HG03469 (cell line): ENCODE measurements around the gene RNGTT.
"Not testable (repeated sequence)": the region's sequence is repeated elsewhere in the genome, so short reads cannot be mapped to it uniquely, and the experiment has no call there.

ENCODE experiments used
- ATAC-seq: cut with Tn5 transposase; IDR thresholded peaks from one replicate; pipeline ENCODE4 v1.9.1; 2021; ENCODE audit warnings: mild to moderate bottlenecking, moderate library complexity, moderate number of reproducible peaks; ENCODE audit not compliant: unreplicated experiment

RNGTT gene

DNA sequence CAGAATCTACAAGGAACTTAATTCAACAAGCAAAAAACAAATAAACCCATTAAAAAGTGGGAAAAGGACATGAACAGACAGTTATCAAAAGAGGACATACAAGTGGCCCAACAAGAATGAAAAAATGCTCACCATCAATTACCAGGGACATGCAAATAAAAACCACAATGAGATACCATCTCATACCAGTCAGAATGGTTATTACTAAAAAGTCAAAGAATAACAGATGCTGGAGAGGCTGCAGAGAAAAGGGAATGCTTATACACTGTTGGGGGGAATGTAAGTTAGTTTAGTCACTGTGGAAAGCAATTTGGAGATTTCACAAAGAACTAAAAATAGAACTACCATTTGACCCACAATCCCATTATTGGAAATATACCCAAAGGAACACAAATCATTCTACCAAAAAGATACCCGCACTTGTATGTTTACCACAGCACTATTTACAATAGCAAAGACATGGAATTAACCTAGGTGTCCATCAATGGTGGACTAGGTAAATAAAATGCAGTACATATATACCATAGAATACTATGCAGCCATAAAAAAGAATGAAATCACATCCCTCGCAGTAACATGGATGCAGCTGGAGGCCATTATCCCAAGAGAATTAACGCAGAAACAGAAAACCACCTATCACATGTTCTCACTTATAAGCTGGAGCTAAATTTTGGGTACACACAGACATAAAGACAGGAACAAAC, 48.4 kb downstream of the RNGTT start:
- ATAC-seq = no peak

DNA sequence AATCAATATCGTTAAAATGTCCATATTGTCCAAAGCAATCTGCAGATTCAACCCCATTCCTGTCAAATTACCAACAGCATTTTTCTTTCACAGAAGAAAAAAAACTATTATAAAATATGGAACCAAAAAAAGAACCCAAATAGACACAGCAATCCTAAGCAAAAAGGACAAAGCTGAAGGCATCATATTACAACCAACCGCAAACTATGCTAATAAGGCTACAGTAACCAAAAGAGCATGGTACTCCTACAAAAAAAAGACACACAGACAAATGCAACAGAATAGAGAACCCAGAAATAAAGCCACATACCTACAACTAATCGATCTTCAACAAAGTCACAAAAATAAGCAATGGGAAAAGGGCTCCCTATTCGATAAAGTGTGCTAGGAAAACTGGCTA, 49.2 kb downstream of the RNGTT start:
- no peak for ATAC-seq

DNA sequence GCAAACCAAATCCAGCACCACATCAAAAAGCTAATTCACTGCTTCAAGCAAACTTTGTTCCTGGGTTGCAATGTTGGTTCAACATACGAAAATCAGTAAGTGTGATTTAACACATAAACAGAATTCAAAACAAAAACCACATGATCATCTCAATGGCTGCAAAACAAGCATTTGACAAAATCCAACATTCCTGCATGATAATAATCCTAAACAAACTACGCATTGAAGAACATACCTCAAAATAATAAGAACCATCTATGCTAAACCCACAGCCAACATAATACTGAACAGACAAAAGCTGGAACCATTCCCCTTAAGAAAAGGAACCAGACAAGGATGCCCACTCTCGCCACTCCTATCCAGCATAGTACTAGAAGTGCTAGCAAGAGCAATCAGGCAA, 49.9 kb downstream of the RNGTT start:
- no peak for ATAC-seq

DNA sequence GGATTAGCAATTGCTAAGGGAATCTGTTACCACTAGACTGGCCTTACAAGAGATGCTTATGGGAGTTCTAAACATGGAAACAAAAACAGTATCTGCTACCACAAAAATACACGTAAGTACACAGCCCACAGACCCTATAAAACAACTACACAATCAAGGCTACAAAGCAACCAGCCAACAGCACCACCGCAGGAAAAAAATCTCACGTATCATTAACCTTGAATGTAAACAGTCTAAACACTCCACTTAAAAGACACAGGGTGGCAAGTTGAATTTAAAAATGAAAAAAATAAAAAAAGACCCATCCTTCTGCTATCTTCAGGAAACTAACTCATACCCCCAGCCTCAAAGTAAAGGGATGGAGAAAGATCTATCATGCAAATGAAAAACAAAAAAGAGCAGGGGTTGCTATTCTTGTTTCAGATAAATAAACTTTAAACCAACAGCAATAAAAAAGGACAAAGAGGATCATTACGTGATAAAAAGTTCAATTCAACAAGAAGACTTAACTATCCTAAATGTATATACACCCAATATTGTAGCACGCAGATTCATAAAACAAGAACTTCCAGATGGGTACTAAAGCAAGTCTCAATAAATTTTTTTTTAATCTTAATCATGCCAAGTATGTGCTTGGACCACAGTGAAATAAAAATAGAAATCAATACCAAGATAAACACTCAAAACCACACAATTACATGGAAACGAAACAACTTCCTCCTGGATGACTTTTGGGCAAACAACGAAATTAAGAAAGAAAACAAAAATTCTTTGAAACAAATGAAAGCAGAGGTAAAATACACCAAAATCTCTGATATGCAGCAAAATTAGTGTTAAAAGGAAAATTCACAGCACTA, 52.3 kb downstream of the RNGTT start:
- no peak for ATAC-seq

DNA sequence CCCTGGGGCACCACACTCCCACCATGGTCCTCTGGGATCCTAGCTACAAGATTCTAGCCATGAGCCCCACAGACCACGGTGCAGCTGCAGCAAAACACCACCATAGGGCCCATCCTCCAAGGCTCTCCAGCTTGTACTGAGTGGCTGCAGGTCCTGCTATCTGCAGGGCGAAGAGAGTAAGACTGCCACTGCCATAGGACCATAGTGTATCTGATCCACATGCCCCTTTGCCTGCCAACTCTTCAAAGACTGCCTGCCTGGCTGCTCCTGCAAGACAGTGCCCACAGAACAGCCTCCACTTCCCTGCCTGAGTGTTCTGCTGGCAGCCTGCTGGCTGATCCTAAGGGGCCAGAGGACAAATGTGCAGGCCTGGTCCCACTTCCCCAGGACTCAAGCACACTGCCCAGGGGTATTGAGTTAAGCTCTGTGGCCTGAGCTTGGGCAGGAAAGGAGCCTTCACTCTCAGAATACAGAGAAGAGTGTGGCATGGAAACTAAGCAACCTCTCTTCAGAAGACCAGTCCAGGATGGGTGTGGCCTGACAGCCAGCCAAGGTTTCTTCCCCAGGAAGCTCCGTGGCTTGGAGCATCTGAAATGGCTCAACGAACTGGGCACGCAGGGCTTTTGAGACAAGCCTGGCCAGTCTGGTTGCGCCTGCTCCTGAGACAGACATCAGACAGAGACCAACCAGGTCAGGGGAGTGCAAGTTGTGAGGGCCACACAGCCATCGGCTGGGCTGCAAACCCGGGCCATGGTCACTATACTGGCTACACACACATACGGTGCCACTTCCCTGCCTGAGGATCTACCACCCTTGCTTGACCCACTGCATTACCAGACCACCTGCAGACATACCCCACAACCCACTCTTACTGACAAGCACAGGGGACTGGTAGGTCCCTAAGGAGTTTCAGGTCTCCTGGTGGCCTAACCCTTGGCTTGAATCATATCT, 54.5 kb downstream of the RNGTT start:
- no peak for ATAC-seq

DNA sequence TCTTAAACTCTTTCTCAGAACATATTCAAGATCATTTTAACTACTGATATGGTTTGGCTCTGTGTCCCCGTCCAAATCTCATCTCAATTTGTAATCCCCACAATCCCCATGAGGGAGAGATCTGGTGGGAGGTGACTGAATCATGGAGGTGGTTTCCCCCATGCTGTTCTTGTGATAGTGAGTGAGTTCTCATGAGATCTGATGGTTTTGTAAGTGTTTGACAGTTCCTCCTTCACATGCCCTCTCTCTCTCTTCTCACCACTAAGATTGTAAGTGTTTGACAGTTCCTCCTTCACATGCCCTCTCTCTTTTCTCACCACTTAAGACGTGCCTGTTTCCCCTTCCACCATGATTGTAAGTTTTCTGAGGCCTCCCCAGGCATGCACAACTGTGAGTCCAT, 56.3 kb downstream of the RNGTT start:
- not testable (repeated sequence) for ATAC-seq

DNA sequence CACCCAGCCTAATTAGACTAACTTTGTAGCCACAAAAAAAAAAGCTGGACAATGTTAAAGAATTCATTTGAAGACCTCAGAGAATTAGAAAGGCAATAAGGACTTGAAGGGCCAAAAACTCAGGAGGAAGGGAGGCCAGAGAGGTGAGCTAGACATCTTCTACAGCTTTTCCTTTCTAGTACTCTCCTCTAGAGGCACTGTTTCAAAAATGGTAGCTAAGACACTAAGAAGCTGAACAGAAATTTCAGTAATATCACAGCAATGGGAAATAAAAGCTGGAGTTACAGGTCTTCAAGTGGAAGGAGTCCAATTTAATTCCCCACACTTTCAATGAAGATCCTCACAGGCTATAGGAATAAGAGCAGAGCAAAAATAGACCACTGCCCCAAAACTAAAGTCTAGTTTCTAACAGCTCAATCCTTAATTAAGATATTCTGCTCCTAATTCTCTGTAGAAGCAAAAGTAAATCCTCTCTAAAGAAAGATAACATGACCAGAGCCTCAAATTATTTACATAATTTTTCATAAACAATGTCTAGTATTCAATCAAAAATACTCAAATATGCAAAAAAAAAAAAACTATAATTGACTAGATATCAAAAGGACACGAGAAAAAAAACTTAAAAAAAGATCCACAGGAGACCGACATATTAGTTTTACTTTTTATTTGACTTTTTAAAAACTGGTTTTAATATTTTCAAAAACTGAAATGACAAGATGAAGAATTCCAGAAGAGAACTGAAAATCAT, 63.7 kb downstream of the RNGTT start:
- ATAC-seq = no peak

DNA sequence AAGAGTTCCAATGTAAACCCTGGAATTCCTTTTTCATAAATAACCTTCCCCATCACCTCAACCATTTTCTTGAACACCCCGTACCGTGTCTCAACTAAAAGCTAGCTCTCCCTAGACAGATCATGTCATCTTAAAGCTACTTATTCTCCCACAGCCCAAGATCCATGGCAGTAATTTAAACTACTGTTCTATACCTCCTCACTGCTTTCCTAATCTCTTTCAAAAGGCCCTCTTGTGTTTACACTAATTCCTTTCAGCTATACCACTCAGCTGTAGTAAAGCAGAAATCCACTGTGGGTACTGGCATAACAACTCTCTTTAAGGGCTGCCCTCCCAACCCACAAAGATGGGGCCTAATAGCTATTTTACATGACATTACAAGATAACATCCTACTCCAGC, 67.5 kb downstream of the RNGTT start:
- no peak for ATAC-seq

DNA sequence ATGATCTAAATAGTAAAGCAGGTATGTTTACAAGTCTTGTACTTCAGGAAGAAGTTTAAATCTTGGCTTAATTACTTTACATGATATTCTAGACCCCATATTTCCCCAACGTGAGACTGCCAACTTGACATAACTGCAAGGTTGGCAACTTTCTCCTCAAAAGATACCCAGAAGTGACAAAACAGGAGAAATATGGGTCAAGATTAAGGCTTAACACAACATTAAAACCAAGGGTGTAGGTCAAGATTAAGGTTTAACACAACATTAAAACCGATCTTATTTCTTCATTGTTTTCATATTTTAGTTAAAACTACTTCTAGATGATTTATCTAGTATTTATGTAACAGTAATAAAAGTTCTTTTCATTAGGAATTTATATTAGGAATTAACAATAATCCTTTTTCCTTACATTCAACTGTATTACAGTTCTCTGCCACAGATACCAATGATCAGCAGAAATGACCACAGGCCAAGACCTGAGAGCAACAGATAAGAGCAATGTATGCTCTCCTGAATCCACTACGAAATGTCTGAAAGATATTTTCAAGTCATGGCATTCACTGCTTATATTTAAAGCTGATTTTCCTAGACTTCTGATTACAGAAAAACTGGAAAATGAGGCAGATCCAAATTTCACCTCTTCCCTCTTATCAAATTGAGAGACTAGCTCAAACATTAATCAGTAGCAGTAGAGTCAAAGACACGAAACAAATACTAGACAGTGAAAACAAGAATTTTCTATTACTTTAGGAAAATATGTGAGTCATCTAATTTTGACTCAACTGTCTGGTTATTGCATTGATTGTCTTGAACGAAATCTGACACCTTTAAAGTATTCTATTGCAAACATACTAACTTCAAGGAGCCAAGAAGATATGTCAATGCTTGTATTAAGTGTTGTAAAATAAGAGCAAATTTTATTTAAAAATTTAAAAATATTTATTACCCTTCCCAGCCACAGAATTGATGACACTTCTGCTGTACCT, 72.3 kb downstream of the RNGTT start:
- no peak for ATAC-seq

DNA sequence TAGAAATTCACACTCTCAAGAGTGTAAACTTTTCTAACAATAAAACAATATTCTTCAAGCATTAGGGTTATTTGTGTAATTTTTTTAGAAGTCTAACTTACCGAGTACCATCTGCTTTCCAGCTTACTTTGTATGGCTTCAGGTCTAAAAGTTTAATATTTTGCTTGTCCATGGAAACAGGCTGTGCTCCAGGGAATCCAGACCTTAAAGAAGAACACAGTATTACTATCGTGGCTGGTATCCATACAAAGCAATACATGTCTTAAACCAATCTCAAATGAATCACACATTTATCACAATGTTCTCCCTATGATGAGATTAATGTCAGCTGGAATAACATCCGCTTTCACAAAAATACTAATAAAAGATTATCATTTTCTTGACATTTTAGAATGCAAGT, 73.0 kb downstream of the RNGTT start:
- ATAC-seq = no peak

DNA sequence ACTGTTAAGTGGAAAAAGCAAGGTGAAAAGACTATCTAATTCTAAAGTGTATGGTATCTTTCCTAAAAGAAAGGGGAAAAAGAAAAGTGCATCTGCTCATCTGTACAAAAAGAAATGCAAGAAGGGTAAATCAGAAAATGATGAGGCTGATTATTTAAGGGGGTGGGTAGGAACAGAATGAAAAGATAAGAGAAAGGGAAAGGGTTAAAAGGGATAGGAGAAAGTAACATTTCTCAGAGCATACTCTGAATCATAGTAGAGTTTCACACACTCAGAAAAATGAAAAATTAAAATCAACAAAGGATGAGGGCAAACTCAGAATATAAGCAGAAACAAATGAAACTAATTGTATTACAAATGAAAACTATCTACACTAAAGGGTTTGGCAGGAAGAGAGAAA, 79.1 kb downstream of the RNGTT start:
- no peak for ATAC-seq

DNA sequence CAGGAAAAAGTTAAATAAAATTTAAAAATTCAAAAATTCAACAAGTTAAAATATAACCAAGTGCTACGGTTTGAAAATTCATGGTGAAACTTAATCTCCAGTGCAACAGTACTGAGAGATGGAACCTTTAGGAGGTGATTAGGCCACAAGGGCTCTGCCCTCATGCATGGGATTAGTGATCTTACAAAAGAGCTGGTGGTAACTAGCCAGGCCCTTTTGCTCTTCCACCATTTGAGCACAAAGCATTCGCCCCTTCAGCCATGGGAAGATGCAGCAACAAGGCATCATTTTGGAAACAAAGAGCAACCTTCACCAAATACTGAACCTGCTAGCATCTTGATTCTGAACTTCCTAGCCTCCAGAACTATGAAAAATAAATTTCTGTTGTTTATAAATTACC, 80.9 kb downstream of the RNGTT start:
- no peak for ATAC-seq

DNA sequence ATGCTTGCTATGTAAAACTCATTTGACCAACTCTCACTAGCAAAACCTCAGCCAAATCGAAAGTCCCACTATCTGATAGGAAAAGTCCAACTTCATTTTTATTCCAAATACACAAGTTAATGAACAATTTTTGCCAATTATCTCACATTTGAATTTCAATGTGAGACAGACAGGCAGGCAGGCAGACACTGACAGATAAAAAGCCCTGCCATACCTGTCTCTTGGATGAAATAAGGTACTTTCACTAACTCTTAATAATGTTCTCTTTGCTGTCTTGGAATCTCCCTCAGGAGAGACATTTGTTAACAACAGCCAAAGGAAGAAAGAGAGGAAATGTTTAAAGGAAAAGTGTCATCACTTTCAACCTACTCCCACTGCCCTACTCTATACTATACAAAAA, 82.0 kb downstream of the RNGTT start:
- ATAC-seq = no peak

DNA sequence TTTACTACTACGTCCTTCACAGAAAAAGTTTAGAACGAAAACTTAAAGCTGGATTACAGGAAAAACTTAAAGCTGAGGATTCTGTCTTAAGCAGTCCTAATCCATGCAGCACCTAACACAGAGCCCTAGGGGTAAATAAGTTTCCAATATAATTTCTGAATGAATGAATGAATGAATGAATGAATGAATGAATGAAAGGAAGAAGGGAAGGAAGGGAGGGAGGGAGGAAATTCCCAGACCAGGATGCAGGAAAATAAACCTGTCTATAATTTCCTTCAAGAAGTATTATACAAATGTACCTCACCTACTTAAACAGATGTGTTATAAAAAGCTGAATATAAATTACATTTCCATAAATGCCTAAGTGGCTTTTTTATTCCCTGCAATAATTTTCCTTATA, 83.4 kb downstream of the RNGTT start:
- no peak for ATAC-seq

DNA sequence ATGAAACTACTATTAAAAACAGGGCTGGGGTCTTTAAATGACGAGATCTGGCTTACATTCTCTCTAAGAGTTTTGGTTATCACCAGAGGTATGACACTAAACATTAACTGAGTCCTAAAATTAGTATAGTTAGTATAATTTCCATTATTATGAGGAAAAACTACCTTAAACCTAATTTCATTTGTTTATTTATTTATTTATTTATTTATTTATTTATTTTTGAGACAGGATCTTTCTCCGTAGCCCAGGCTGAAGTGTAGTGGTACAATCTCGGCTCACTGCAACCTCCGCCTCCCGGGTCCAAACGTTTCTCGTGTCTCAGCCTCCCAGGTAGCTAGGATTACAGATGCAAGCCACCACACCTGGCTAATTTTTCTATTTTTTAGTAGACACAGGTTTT, 85.5 kb downstream of the RNGTT start:
- ATAC-seq = no peak

DNA sequence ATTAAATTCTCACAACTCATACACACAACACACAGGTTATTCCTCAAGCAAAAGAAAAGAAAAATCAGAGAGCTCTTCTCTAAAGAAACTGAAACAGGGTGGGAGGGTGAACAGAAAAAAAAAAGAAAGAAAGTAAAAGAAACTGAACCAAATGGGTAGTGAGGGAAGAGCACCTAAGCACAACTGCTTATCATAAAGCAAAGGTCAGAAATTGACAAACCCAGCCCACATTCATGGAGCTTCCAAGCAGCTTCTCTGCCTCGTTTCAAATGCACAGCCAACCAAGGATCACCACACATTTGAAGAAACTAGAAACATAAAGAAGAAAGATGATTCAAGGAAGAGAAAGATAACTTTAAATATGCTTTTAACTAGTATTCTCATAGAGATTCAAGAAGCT, 90.5 kb downstream of the RNGTT start:
- ATAC-seq = no peak

DNA sequence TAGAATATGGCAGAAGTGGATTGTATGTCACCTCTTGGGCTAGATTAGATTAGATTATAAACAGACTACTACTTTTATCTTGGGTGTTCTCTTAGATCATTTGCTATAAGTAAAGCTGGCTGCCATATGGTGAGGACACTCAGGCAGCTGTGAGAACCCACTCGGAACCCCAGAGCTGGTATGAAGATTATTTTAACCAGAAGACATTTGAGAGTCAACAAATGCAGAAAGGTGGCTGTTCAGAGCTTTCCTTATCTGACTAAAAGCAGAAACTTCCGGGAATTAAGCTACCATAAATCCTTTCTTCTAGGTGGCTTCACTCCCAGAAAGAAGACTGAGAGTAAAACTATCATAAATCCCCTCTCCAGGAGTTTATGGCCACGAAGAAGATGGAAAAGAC, 91.9 kb downstream of the RNGTT start:
- ATAC-seq = no peak

DNA sequence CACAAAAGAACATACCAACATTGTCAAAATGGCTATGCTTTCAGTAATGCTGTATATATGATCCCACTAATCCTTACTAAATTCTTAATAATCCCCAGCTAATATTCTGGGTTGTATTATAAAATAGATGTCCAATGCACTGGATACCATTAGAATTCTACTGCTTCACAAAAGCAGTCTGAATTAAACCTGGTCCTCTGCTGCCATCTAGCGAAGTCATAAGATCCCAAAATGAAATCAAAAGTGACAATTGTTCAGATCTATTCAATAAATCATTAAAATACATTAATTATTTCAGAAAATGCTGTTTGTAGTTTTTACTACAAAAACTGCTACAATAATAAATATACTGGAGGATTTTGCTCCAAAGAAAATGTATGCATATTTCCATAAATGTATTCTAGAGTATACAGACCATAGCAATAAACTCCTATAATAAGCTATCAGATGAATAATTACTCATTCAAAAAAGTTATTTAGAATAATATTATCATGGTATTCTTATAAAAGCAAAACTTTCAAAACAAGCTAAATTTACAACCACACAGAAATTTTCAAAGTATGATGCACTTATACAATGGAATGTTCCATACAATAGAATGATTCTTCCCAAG, 92.6 kb downstream of the RNGTT start:
- ATAC-seq = no peak
